NCI-H748 (cell line): ENCODE data around the gene GOLGA5.

ENCODE experiments used
- DNase-seq: peaks from one replicate; lab custom pipeline; 2025; ENCODE audit not compliant: unreplicated experiment; lab: John Stamatoyannopoulos, UW

The GOLGA5 gene

GRCh38 chr14:92874962-92875661, 81.0 kb downstream of the GOLGA5 start:
- peak; percentile 25 for DNase-seq

GRCh38 chr14:92877757-92878431, 83.8 kb downstream of the GOLGA5 start:
- peak; percentile 41 for DNase-seq

GRCh38 chr14:92880351-92880750, 86.2 kb downstream of the GOLGA5 start:
- no peak for DNase-seq

GRCh38 chr14:92880851-92881250, 86.7 kb downstream of the GOLGA5 start:
- peak; percentile 95 for DNase-seq

- no peak for DNase-seq
These were observed 89.0 kb downstream of the GOLGA5 start for GRCh38 chr14:92883066-92883465.

GRCh38 chr14:92884410-92884809, 90.3 kb downstream of the GOLGA5 start:
- DNase-seq, result no peak

GRCh38 chr14:92885279-92886061, 91.4 kb downstream of the GOLGA5 start:
- no peak for DNase-seq

- peak; percentile 100 for DNase-seq
These were observed 92.2 kb downstream of the GOLGA5 start for GRCh38 chr14:92886337-92886736.

- no peak for DNase-seq
These were observed 93.1 kb downstream of the GOLGA5 start for GRCh38 chr14:92887157-92887556.

GRCh38 chr14:92888896-92889295, 94.8 kb downstream of the GOLGA5 start:
- DNase-seq, result no peak
